Measurements from ENCODE around the gene RBX1.

RBX1 gene

DNA sequence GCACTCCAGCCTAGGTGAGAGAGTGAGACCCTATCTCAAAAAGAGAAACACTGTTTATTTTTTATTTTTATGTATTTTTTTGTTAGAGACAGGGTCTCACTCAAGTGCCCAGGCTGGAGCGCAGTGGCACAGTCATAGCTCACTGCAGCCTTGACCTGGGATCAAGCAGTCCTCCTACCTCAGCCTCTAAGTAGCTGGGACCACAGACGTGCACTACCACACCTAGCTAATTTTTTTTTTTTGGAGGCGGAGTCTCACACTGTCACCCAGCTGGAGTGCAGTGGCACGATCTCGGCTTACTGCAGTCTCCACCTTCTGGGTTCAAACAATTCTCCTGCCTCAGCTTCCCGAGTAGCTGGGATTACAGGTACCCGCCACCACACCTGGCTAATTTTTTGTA, 6.4 kb downstream of the RBX1 start:
- no peaks in the 10 kb centered on the region for H3K36me3 Mint-ChIP-seq
- H3K27me3 Mint-ChIP-seq, result no peaks in the 10 kb centered on the region
- H3K4me1 Mint-ChIP-seq (ENCODE audit: low read depth), result peaks cover 31% of the 10 kb centered on the region
- no peak overlapping the region for H3K4me3 Mint-ChIP-seq
- no peaks in the 10 kb centered on the region for H3K9me3 Mint-ChIP-seq (ENCODE audit: low read depth)
- H3K27ac Mint-ChIP-seq, result no peak overlapping the region

DNA sequence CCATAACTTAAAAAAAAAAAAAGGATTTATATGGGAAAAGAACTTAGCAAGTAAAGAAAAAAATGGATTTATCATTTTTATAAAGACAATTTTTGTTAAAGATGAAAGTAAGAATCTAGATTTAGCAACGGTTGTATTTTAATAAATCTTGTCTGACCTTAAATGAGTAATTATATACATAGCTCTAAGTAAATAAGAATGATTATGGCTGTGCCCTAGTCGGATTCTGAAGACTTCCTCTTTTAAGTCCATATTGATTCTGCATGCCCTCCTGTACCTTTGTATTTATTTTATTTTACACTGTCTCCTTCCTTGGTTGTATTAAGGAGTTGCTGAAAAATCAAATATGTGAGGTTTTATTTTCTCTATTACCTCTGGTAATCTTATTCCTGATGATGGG, 7.1 kb downstream of the RBX1 start:
- no peak overlapping the region for H3K4me3 Mint-ChIP-seq
- H3K9me3 Mint-ChIP-seq (ENCODE audit: low read depth), result no peaks in the 10 kb centered on the region
- peaks cover 28% of the 10 kb centered on the region for H3K4me1 Mint-ChIP-seq (ENCODE audit: low read depth)
- H3K27ac Mint-ChIP-seq, result no peak overlapping the region
- H3K27me3 Mint-ChIP-seq, result no peaks in the 10 kb centered on the region
- no peaks in the 10 kb centered on the region for H3K36me3 Mint-ChIP-seq

DNA sequence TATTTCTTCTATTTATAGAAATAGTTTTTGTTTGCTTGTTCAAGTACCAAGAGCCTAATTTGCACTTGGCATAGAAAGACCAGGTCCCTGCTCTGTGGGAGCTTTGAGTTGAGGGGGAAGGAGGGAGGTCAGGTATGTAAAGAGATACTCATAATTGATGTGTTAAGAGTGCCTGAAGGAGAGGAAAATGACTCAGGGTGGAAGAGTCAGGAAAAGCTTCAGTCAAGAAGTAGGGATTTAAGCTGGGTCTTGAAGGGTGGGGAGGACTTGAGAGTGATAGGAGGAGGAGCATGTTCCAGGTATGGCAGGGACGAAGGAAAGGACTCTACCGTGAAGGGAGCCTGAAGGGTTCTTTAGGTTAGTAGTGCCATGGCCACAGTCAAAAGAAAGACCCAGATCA, 9.0 kb downstream of the RBX1 start:
- no peaks in the 10 kb centered on the region for H3K36me3 Mint-ChIP-seq
- no peak overlapping the region for H3K4me3 Mint-ChIP-seq
- H3K27ac Mint-ChIP-seq, result no peak overlapping the region

DNA sequence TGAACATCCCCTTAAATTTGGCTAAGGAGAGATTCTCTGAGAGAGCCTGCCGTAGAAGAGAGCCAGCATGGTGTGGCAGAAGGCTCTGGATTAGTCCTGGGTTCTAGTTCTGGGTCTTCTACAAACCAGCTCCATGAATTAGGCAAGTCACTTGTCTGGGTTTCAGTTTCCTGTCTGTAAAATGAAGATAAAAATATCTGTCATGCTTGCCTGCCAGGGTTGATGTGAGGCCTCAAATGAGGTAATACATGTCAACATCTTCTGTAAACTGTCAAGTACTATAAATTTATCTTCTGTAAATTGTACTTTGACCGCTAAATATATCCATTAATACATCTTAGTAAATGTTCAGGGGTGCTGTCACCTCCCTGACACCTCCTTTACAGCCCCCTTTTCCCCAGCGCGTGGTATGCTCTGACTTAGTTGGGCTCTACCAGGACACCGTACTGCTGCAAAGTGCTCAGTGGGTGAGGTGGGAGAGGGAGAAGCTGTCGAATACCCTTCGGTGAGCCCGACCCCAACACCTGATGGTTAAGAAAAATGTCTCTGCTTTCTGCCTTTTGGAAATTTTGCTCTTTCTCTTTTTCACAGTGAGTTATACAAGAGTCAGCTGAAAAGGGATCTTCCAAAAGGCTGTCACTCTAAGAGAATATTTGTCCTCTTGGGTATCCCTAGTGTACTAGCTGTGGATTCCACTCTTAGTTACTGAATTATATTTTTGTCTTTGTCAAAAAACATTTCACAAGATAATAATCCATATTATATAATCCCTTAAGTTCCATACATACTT, 15.0 kb downstream of the RBX1 start:
- Mint-ChIP-seq H3K4me1 (ENCODE audit: low read depth) (peaks cover 8% of the 10 kb centered on the region), H3K27ac (peak overlapping the region; percentile 46), H3K36me3 (peaks cover 6% of the 10 kb centered on the region), H3K9me3 (ENCODE audit: low read depth) (no peaks in the 10 kb centered on the region), H3K27me3 (no peaks in the 10 kb centered on the region), H3K4me3 (no peak overlapping the region)

More for the DNA sequence above, 9.0 kb downstream of the RBX1 start:
- peaks cover 19% of the 10 kb centered on the region for H3K4me1 Mint-ChIP-seq (ENCODE audit: low read depth)
- no peaks in the 10 kb centered on the region for H3K9me3 Mint-ChIP-seq (ENCODE audit: low read depth)
- H3K27me3 Mint-ChIP-seq, result no peaks in the 10 kb centered on the region

DNA sequence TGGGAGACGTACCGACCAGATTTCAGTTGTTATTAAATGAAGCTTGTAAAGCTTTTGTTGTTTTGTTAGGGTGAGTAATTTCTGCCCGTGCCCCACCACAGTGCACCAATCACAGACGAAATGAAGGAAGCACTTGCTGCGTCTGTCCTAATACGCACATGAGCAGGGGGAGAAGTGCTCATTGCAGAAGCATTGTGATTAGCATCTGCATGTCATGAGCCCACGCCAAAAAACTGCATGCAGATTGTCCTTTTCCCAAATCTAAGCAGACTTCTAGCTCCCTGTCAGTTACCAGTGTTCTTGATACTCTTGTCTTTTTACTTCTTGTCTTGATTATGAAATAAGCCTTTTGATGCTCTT, 15.5 kb downstream of the RBX1 start:
- Mint-ChIP-seq H3K36me3 (peaks cover 6% of the 10 kb centered on the region), H3K9me3 (ENCODE audit: low read depth) (no peaks in the 10 kb centered on the region)

DNA sequence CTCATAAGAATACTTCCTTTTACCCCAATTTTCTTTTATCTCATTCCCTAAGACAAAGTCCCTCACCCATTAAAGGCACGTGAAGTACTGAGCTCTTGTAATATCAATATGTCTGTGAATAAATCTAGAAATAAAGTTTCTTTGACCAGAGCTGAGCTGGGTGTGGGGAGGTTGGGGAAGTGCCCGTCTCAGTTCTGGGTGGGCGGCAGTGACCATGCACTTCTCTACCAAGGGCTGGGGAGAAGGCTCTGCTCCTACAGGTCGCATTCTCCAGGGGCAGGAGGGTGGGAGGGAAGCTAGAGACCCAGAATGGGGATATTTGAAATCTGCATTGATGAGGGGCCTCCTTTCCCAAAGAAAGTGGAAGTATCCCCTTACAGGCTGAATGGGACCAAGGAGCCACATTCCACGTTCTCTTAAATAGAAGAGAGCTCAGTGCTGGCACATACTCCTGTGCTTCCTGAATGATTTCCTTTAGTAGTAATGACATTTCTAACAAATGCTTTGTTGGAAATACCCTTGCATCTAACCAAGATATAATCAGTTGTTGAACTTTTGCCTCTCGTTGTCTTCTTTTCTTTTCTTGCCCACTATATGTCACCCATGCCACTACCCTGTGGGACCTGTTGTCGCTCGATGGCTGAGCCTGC, 16.1 kb downstream of the RBX1 start:
- H3K27ac Mint-ChIP-seq, result peak overlapping the region; percentile 47
- no peaks in the 10 kb centered on the region for H3K9me3 Mint-ChIP-seq (ENCODE audit: low read depth)
- H3K4me3 Mint-ChIP-seq, result no peak overlapping the region
- peaks cover 8% of the 10 kb centered on the region for H3K4me1 Mint-ChIP-seq (ENCODE audit: low read depth)
- no peaks in the 10 kb centered on the region for H3K27me3 Mint-ChIP-seq
- peaks cover 6% of the 10 kb centered on the region for H3K36me3 Mint-ChIP-seq

More for the DNA sequence above, 15.5 kb downstream of the RBX1 start:
- no peak overlapping the region for H3K4me3 Mint-ChIP-seq
- peak overlapping the region; percentile 46 for H3K27ac Mint-ChIP-seq
- H3K27me3 Mint-ChIP-seq, result no peaks in the 10 kb centered on the region
- peaks cover 8% of the 10 kb centered on the region for H3K4me1 Mint-ChIP-seq (ENCODE audit: low read depth)

DNA sequence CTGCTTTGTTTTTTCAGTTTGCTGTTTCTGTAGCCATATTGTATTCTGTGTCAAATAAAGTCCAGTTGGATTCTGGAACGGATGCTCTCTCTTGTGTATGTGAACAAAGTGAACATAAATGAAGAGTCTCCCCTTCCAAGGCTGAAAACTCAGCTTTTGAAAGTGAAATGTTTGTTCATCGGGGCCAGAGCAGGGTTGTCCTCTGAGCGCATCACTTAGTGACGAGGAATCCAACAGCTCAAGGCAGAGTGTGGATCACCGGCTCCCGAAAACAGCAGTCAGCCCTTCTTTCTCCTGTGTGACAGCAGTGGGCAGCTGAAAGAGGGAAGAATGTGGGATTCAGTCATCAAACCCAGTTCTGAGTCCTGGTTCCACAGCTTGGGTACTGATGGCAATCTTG, 21.4 kb downstream of the RBX1 start:
- Mint-ChIP-seq H3K27me3 (no peaks in the 10 kb centered on the region), H3K36me3 (peaks cover 3% of the 10 kb centered on the region), H3K4me3 (no peak overlapping the region), H3K4me1 (ENCODE audit: low read depth) (peaks cover 3% of the 10 kb centered on the region), H3K9me3 (ENCODE audit: low read depth) (no peaks in the 10 kb centered on the region), H3K27ac (no peak overlapping the region)

DNA sequence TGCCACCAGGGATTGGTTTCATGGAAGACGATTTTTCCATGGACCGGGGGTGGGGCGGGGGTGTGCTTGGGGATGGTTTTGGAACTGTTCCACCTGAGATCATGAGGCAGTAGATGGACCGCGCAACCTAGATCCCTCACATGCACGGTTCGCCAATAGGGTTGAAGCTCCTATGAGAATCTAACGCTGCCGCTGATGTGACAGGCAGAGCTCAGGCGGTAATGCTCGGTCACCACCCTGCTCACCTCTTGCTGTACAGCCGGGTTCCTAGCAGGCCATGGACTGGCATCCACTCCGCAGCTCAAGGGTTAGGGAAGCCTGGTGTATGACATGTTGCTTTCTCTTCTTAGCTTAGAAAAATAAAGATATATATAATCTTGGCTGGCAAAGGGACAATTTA, 22.0 kb downstream of the RBX1 start:
- no peaks in the 10 kb centered on the region for H3K27me3 Mint-ChIP-seq
- H3K4me3 Mint-ChIP-seq, result no peak overlapping the region
- no peak overlapping the region for H3K27ac Mint-ChIP-seq
- H3K36me3 Mint-ChIP-seq, result peaks cover 3% of the 10 kb centered on the region
- no peaks in the 10 kb centered on the region for H3K9me3 Mint-ChIP-seq (ENCODE audit: low read depth)
- H3K4me1 Mint-ChIP-seq (ENCODE audit: low read depth), result peaks cover 3% of the 10 kb centered on the region

DNA sequence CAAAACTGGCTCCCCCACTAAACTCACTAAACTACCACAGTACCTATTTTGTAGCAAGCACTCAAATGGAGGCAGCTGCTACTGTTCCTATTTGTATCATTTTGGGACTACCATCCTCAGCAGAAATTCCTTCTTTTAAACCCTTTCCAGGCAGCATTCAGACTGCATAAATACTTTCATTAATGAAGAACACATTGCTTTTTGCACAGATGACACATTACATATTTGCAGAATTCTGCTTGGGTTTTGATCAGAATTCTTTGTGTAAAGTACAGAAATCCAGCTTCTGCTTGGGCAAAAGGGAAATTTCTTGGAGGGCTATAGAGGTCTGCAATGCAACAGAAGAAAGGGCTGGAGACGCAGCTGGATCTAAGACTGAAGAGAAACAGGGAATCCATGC, 24.2 kb downstream of the RBX1 start:
- no peaks in the 10 kb centered on the region for H3K27me3 Mint-ChIP-seq
- peaks cover 1% of the 10 kb centered on the region for H3K36me3 Mint-ChIP-seq
- peaks cover 2% of the 10 kb centered on the region for H3K4me1 Mint-ChIP-seq (ENCODE audit: low read depth)
- H3K27ac Mint-ChIP-seq, result no peak overlapping the region
- no peak overlapping the region for H3K4me3 Mint-ChIP-seq
- H3K9me3 Mint-ChIP-seq (ENCODE audit: low read depth), result no peaks in the 10 kb centered on the region

DNA sequence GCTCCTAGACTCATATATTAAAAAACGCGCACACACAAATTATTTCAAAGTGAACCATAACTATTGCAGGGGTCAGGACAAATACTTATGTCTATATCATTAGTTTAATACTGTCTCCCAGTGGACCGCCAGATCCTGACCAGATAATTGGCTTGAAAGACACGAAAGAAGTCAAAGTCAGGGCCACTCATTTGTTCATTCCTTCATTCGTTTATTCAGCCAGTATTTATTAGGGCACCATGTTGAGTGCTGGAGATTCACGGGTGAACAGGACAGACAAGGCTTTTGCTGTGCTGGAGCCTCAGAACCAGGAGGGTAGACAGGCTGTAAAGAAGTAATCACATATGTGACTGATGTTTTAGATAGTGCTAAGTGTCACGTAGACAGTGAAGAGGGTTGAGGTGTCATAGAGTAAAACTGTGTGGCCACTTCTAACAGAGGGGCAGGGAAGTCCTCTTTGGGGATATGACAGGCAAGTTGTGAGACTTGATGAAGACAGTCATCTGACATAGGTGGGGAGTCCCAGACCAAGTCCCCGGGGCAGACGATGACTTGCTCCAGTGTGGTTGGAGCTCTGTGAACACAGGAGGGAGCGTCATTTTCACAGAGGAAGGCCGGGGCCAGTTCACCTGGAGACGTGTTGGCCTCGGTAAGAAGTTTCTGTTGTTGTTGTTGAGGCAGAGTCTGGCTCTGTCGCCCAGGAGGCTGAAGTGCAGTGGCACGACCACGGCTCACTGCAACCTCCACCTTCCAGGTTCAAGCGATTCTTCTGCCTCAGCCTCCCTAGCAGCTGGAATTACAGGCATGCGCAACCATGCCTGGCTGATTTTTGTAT, 25.9 kb downstream of the RBX1 start:
- Mint-ChIP-seq H3K36me3 (no peaks in the 10 kb centered on the region), H3K4me1 (ENCODE audit: low read depth) (no peaks in the 10 kb centered on the region), H3K9me3 (ENCODE audit: low read depth) (no peaks in the 10 kb centered on the region), H3K4me3 (no peak overlapping the region), H3K27me3 (no peaks in the 10 kb centered on the region), H3K27ac (no peak overlapping the region)

DNA sequence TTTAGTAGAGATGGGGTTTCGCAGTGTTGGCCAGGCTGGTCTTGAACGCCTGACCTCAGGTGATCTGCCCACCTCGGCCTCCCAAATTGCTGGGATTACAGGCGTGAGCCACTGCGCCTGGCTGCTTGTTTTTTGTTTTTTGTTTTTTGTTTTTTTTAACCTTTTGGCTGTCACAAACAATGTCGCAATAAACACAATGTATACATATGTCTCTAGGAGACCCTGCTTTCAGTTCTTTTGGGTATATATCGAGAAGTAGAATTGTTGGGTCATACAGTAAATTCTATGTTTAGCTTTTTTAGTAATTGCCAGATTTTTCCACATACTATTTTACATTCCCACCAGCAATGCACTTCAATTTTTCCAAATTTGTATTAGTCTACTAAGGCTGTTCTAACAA, 28.0 kb downstream of the RBX1 start:
- H3K27me3 Mint-ChIP-seq, result no peaks in the 10 kb centered on the region
- H3K4me1 Mint-ChIP-seq (ENCODE audit: low read depth), result no peaks in the 10 kb centered on the region
- H3K9me3 Mint-ChIP-seq (ENCODE audit: low read depth), result no peaks in the 10 kb centered on the region
- H3K36me3 Mint-ChIP-seq, result no peaks in the 10 kb centered on the region
- no peak overlapping the region for H3K27ac Mint-ChIP-seq
- H3K4me3 Mint-ChIP-seq, result no peak overlapping the region

DNA sequence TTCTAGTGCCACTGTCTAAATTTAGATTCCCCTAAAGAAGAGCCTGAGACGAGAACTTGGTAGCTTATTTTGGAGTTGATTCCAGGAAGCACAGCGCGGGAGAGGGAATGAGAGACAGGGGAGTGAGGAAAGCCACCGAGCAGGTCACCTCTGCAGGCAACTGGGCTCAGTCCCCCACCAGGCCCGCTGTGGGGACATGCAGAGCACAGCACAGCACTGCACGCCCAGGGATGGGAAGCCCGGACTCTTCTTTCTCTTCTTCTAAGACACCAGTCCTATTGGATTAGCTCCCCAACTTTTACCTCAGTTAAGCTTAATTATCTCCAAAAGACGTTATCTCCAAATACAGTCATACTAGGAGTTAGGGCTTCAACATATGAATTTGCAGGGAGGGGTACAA, 28.7 kb downstream of the RBX1 start:
- no peak overlapping the region for H3K27ac Mint-ChIP-seq
- H3K27me3 Mint-ChIP-seq, result no peaks in the 10 kb centered on the region
- H3K9me3 Mint-ChIP-seq (ENCODE audit: low read depth), result no peaks in the 10 kb centered on the region
- no peaks in the 10 kb centered on the region for H3K36me3 Mint-ChIP-seq
- no peaks in the 10 kb centered on the region for H3K4me1 Mint-ChIP-seq (ENCODE audit: low read depth)
- H3K4me3 Mint-ChIP-seq, result no peak overlapping the region

DNA sequence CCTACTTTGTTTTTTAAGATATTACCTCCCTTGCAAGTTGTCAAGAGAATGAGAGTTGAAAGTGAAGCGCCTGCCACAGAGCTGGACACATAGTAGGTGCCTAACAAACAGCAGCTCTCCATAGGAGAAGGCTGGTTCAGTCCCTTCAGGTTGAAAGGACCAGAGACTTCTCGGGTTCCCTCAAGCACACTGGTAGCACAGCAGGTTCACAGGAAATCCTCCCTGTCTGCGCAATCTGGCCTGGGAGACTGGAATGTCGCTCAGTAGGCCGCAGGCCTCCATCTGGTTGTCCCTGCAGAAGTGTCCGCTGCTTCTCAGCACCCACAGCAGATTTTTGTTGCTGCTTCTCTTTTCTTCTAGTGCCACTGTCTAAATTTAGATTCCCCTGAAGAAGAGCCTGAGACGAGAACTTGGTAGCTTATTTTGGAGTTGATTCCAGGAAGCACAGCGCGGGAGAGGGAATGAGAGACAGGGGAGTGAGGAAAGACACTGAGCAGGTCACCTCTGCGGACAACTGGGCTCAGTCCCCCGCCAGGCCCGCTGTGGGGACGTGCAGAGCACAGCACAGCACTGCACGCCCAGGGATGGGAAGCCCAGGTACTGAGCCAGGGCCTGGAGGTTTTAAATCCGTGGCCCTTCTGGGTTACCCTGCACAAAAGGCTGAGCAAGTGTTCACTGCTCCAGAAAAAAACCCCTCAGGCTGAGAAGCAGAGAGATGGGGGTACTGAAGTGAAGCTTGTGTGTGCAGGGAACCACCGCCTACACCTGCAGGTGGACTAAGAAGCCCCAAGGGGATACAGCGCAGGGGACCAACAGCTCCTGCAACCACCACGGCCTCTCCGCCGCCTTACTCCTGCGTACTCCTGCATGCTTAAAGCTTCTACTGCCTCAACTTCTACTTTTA, 31.6 kb downstream of the RBX1 start:
- H3K27me3 Mint-ChIP-seq, result no peaks in the 10 kb centered on the region
- no peaks in the 10 kb centered on the region for H3K36me3 Mint-ChIP-seq
- no peak overlapping the region for H3K4me3 Mint-ChIP-seq
- H3K9me3 Mint-ChIP-seq (ENCODE audit: low read depth), result no peaks in the 10 kb centered on the region
- H3K4me1 Mint-ChIP-seq (ENCODE audit: low read depth), result no peaks in the 10 kb centered on the region
- no peak overlapping the region for H3K27ac Mint-ChIP-seq

DNA sequence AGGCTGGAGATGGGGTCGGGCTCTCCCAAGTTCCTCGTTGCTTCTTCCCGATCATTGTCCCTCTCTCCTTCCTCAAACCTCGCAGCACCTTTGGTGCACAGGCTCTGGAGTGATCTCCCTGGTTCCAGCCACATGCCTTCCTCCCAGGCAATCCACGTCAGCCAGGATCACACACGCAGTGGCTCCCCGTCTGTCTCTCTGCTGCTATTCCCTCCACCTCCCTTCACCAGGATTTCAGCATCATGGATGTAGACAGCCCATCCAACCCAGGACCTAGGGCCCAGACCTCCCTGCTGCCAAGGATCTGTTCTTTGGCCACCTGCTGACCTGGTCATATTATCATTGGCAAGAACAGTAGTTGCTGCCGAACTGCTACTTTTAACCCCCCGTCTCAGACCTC, 40.1 kb downstream of the RBX1 start:
- H3K9me3 Mint-ChIP-seq (ENCODE audit: low read depth), result no peaks in the 10 kb centered on the region
- peaks cover 4% of the 10 kb centered on the region for H3K27me3 Mint-ChIP-seq
- no peaks in the 10 kb centered on the region for H3K4me1 Mint-ChIP-seq (ENCODE audit: low read depth)
- H3K36me3 Mint-ChIP-seq, result no peaks in the 10 kb centered on the region
- H3K4me3 Mint-ChIP-seq, result no peak overlapping the region
- H3K27ac Mint-ChIP-seq, result no peak overlapping the region

Measured in activated naive CD8-positive, alpha-beta T cell (primary cell).